K562 (cell line): Measurements from ENCODE around the gene SERGEF. TPM values are rescaled to one million over a fixed set of nuclear protein-coding genes. Genes with fewer than 3 reads are reported as not detected.
A peak's percentile ranks its signal among the peaks of the same experiment; 100 is the strongest.

Experiments used
- CLOCK ChIP-seq: fragments of 250-450 bp; sonication (Bioruptor Pico); IDR thresholded peaks from 2 replicates; pipeline ENCODE4 v1.4.0; 2020; ENCODE audit warnings: mild to moderate bottlenecking, moderate library complexity, borderline replicate concordance
- CTCFL ChIP-seq: IDR thresholded peaks from 2 replicates; pipeline ENCODE4 v1.6.1; 2011; ENCODE audit warnings: borderline replicate concordance, low read depth, mild to moderate bottlenecking, moderate library complexity, low read length; ENCODE audit not compliant: insufficient read depth, poor library complexity, severe bottlenecking
- KLF1 ChIP-seq: fragments of 450-650 bp; IDR thresholded peaks from 2 replicates; pipeline ENCODE4 v1.6.1; 2016; ENCODE audit warnings: missing genetic modification characterization, missing compliant biosample characterization
- MCM7 ChIP-seq, 2 experiments: fragments of 450-650 bp; IDR thresholded peaks; 2 replicates each; pipeline ENCODE4 v1.6.1; 2016 to 2018
- NR4A1 ChIP-seq, 2 experiments: fragments of 250-450 bp in 1 of 2; fragments of 450-650 bp in 1 of 2; sonication (Bioruptor Pico) in 1 of 2; IDR thresholded peaks; 2 replicates each; pipeline versions ENCODE4 v1.4.0 to v1.6.1; 2016 to 2020; ENCODE audit warnings: mild to moderate bottlenecking in 2 of 2, missing compliant biosample characterization in 1 of 2, missing genetic modification characterization in 1 of 2, moderate library complexity in 1 of 2
- RBM34 ChIP-seq: fragments of 200-400 bp; formaldehyde crosslinking; IDR thresholded peaks from 2 replicates; pipeline ENCODE4 v1.6.1; 2018; ENCODE audit warnings: low read length, borderline replicate concordance; ENCODE audit not compliant: insufficient read depth
- TRIM28 ChIP-seq: fragments of 450-650 bp; IDR thresholded peaks from 2 replicates; pipeline ENCODE4 v1.6.1; 2017
- XRCC5 ChIP-seq: fragments of 200-400 bp; formaldehyde crosslinking; IDR thresholded peaks from 2 replicates; pipeline ENCODE4 v1.6.1; 2017; ENCODE audit warnings: low read depth, mild to moderate bottlenecking, low read length
- ZNF140 ChIP-seq: fragments of 250-450 bp; sonication (Bioruptor Pico); IDR thresholded peaks from 2 replicates; pipeline ENCODE4 v1.8.0; 2021; ENCODE audit warnings: moderate library complexity, mild to moderate bottlenecking, inconsistent platforms
- ZNF280B ChIP-seq: fragments of 250-450 bp; sonication (Bioruptor Pico); IDR thresholded peaks from 2 replicates; pipeline ENCODE4 v1.5.1; 2021; ENCODE audit warnings: mild to moderate bottlenecking
- ZNF318 ChIP-seq, 2 experiments: fragments of 450-650 bp; IDR thresholded peaks; 2 replicates each; pipeline ENCODE4 v1.6.1; 2016; ENCODE audit warnings: mild to moderate bottlenecking in 2 of 2, borderline replicate concordance in 1 of 2, low read depth in 1 of 2, moderate library complexity in 1 of 2
- polyA plus RNA-seq, 8 experiments: library from polyadenylated mRNA; depleted of rRNA in 4 of 8; stranded (reverse) in 5 of 8; unstranded in 3 of 8; fragments of >200 nt; fragmentation: Nextera tagmentation in 2 of 8; fragmentation: Illumina TruSeq in 1 of 8; extraction: Ambion mirVana in 2 of 8; extraction: Trizol in 1 of 8; gene quantifications; 2 replicates each; pipeline versions ENCODE4 v1.2.1 to v1.2.3, GENCODE V29; 2011 to 2014; ENCODE audit warnings: inconsistent platforms in 1 of 8, missing spikeins in 1 of 8
- total RNA-seq, 7 experiments: library from RNA; depleted of rRNA in 6 of 7; stranded (reverse); fragments of >200 nt in 6 of 7; fragmentation: Illumina TruSeq in 2 of 7; extraction: Trizol in 2 of 7; gene quantifications; 2 replicates each; pipeline versions ENCODE4 v1.2.1 to v1.2.3, GENCODE V29; 2011 to 2021; ENCODE audit warnings: low replicate concordance in 1 of 7

The SERGEF gene
- total and polyA plus RNA-seq, 9 of the 15 experiments (the other 6 are each of a cell fraction or from before 2014, with no cell fraction given), result 10.2 to 28.0 (median 19.9) TPM

GRCh38 chr11:17770048-17770652, 242.7 kb downstream of the SERGEF start (continued):
- TF ChIP-seq CLOCK (CRISPR knock-in tag), result no peak
- no peak for TF ChIP-seq ZNF280B
- TF ChIP-seq CTCFL, result peak; percentile 15
- TF ChIP-seq XRCC5, result no peak
- TF ChIP-seq NR4A1 (CRISPR knock-in tag; IDR thresholded peaks at IDR 0.05), result no peak
- TF ChIP-seq NR4A1 (tag; IDR thresholded peaks at IDR 0.05), result no peak
- no peak for TF ChIP-seq ZNF140
- no peak for TF ChIP-seq ZNF318 (IDR thresholded peaks at IDR 0.05; ENCODE audit: borderline replicate concordance in 1 of 2, low read depth in 1 of 2)
- 0 out of 2 replicates have a peak, but pooled peaks have one; percentile 51 for TF ChIP-seq KLF1 (tag)
- no peak for TF ChIP-seq RBM34
- 0 out of 2 replicates have a peak, but pooled peaks have one; percentile 33 for TF ChIP-seq TRIM28
- TF ChIP-seq MCM7 (IDR thresholded peaks at IDR 0.05), result no peak
